GM21723 (cell line): ENCODE results near the gene MAT2A.
"Not testable (repeated sequence)": the region's sequence is repeated elsewhere in the genome, so short reads cannot be mapped to it uniquely, and the experiment has no call there.

ENCODE experiments used
- ATAC-seq: cut with Tn5 transposase; IDR thresholded peaks from one replicate; pipeline ENCODE4 v1.9.1; 2021; ENCODE audit warnings: mild to moderate bottlenecking, moderate library complexity; ENCODE audit not compliant: unreplicated experiment

The MAT2A gene

GRCh38 chr2:85547089-85547858, 8.3 kb downstream of the MAT2A start:
- no peak for ATAC-seq

DNA sequence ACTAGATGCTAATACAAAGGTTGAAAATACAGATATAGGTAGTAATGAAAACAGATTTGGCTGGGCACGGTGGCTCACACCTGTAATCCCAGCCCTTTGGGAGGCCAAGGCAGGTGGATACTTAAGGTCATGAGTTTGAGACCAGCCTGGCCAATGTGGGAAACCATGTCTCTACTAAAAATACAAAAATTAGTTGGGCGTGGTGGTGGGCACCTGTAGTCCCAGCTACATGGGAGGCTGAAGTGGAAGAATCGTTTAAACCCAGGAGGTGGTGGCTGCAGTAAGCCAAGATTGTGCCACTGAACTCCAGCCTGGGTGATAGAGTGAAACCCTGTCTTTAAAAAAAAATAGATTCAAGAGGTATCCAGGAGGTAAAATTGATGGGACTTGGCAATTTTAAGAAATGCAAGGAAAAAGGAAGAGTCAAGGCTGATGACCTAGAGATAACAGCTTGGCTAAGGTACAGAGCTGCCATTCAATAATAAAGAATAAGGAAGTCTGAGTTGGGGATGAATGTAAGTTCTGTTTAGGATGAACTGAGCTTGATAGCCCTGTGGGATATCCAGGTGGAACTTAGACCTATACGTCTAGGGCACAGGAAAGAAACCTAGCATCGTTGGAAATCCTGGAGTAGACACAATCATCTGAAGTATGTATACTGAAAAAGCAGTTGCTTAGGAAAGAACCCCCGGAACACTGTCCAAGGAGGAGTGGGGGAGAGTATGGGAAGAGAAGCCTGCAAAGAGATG, 9.1 kb downstream of the MAT2A start:
- ATAC-seq = no peak

DNA sequence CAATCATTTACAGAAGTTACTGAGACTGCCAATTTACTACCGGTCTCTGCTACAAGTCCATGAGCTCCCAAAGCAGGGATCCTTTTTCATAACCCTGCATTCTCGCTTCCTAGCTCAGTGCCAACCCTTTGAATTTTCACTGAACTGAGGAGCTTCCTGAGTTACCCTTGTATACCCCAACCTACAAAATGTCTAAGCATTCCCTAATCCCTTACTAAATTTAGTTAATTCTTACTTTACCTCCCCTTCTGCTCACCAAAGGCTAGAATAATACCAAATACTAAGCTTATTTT, 9.6 kb downstream of the MAT2A start:
- no peak for ATAC-seq

DNA sequence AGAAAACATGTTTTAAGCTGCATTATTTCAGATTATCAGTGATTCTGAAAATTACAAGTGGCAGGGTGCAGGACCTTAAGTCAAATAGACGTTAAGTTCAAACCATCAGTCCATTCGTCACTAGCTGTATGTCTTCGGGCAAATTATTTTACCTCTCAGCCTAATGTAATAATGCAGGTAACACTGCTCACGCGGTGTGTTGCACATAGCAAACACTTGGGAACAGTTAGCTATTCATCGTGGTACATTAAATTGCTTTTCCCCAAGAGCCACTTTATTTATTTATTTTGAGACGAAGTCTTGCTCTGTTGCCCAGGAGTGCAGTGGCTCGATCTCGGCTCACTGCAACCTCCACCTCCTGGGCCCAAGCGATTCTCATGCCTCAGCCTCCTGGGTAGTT, 10.1 kb downstream of the MAT2A start:
- no peak for ATAC-seq

DNA sequence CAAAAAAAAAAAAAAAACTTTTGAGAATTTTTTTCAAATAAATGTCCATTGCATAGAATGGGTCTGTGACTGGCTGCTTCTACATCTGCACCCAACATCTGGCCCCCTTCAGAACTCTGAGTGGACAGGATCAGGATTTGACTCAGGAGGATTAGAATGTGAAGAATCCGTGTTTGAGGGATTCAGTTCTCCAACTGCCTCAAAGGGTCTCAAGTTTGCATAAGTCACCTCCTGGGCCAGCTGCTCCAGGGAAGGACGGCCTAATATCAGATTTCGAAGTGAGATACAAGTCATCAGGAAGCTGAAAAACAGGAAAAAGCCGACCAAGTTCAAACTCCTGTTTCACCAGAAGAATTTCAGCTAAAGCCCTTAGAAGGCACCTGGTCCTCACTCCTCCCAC, 10.9 kb downstream of the MAT2A start:
- ATAC-seq = no peak

DNA sequence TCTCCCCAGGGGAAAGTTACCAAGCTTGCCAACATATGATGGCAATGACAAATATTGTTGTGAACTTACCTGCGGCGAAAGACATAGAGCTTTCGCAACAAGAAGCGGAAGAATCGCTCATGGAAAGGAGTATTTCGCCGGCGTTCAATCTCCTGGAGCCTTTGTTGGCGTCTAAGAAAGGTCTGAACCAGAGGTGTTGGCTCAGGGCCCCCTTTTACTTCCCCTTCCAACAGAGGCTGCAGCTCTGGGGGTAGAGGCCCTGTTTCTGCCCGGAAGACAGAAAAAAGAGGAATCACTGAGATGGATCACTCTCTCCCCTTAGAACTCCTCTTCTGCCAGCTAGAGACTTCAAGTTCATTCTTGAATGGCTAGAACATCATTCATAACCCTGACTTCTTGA, 11.5 kb downstream of the MAT2A start:
- no peak for ATAC-seq

GRCh38 chr2:85551698-85552678, 13.0 kb downstream of the MAT2A start:
- ATAC-seq = peak; percentile 70

DNA sequence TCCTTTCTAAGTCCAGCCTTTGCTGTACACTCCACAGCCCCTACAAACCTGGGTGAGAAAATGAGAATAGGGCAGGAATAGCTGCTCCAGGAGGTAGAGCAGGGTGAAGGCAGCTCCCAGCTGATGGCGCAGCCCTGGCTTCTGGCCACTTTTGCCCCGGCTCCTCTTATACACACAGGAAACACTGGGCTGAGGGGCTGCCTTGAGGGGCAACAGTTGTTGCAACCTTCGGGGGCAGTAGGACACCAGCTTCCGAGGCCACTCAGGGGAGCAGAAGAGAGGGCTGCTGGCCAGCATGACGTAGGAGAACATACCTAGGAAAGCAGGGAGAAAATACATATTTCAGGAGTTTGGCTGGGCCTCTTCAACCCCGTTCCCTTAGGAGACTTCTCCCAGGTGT, 14.2 kb downstream of the MAT2A start:
- ATAC-seq = no peak

DNA sequence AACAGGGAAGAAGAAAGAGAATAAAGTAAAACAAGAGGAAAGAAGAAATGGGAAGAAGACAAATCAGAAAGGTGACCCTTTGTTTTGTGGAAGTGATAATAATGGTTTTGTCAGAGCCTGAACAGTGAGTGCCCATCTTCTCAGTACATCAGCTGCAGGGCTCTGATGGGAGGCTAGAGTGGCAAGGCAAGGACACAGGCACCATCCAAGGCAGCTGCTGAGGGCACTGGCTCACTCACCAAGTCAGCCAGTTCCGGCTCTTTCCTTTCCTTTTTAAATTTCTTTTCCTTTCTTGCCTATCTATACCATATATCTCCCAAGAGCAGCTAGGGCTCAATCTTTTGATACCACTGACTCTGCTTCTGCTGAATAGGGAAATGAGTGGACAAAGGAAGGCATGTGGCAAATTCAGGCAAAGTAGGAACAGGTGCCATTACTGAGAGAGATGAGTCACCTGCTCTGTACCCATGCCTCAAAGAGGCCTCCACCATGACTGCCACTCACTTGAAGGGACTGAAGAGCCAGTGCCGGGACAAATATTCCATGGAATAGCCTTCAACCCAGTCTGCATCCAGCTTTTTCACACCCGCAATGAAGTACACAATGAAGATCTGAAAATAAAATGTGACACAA, 16.1 kb downstream of the MAT2A start:
- no peak for ATAC-seq

- ATAC-seq = no peak
Measured at GRCh38 chr2:85557130-85557529, 18.2 kb downstream of the MAT2A start.

GRCh38 chr2:85558160-85558559, 19.2 kb downstream of the MAT2A start:
- no peak for ATAC-seq

DNA sequence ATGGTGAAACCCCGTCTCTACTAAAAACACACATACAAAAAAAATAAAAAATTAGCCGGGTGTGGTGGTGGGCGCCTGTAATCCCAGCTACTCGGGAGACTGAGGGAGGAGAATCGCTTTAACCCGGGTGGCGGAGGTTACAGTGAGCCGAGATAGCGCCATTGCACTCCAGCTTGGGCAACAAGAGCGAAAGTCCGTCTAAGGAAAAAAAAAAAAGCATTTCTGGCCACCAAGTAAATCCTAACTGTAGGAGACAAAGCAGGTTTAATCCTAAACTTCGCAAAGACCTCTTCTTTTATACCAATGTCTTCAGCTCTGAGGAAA, 21.4 kb downstream of the MAT2A start:
- ATAC-seq = not testable (repeated sequence)

DNA sequence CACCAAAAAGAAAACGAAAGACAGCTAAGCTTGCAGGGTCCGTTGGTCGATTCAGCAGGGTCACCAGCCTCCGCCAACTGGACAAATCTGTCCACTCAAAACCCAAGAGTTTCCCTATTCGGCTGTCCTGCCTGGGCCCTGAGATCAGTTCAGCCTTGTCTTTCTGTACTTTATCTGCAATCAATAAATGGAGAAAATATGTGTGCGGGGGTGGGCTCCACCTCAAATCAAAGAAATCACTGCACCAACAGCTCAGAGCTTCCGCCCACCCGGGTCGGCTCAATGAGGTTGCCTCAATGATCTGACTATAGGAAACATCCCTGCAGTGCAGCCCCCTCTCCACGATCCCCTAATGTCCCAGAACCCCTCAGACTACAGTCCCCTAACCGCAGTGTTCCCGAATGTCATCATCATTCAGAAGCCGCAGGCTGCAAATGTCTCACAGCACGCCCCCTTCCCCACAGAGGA, 21.9 kb downstream of the MAT2A start:
- peak; percentile 15 for ATAC-seq

GRCh38 chr2:85561280-85562212, 22.6 kb downstream of the MAT2A start, which contains the start of gene GGCX:
Gene GGCX, minus strand, starts transcription at chr2:85561493. Its CDS starts 65 bp downstream, at chr2:85561428.
- ATAC-seq = peak; percentile 88

- ATAC-seq = no peak
Measured at GRCh38 chr2:85564144-85564563, 25.2 kb downstream of the MAT2A start.

DNA sequence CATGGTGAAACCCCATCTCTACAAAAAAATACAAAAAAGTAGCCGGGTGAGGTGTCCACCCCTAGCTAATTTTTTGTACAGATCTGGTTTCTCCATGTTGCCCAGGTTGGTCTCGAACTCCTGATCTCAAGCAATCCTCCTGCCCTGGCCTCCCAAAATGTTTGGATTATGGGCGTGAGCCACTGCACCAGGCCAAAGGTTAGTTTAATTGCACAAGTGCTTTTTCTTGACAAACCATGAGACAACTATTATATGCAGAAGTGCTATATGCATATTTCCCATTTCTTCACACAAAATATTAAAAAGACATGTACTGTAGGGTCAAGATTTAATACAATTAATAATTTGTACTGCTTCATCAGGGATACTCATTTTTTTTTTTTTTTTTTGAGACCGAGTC, 27.3 kb downstream of the MAT2A start:
- no peak for ATAC-seq

- ATAC-seq = no peak
Measured at GRCh38 chr2:85575739-85576138, 36.8 kb downstream of the MAT2A start.

DNA sequence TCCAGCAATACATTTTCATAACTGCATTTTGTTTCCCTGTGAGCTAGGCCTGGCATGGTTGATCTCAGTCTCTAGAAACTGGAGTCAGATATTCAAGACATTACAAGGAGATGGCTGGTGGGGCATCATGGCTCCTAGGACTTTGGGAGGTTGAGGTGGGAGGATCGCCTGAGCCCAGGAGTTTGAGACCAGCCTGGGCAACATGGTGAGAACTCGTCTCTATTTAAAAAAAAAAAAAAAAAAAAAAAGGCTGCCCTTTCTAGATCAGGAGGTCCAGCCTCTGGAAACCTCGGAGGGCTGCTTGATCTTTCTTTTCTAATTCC, 38.1 kb downstream of the MAT2A start:
- ATAC-seq = no peak

GRCh38 chr2:85577386-85578242, 38.6 kb downstream of the MAT2A start, which contains the start of gene VAMP8:
Gene VAMP8, plus strand, starts transcription at chr2:85577586. Its CDS starts 61 bp downstream, at chr2:85577647.
- peak; percentile 67 for ATAC-seq
